GM03348 (cell line): ENCODE results near the gene NUP155.
"Not testable (repeated sequence)": the region's sequence is repeated elsewhere in the genome, so short reads cannot be mapped to it uniquely, and the experiment has no call there.

Experiments used
- DNase-seq: peaks from one replicate; pipeline ENCODE4 v3.0.0; 2012; ENCODE audit warnings: low spot score

Gene NUP155

GRCh38 chr5:37275511-37275910 lies 95.4 kb downstream of the NUP155 start:
- no peak for DNase-seq

- DNase-seq = peak; percentile 70
Measured at GRCh38 chr5:37272511-37272910, 98.4 kb downstream of the NUP155 start.

GRCh38 chr5:37268100-37268499 lies 102.8 kb downstream of the NUP155 start:
- DNase-seq = not testable (repeated sequence)

GRCh38 chr5:37255774-37256358 lies 115.0 kb downstream of the NUP155 start:
- DNase-seq = no peak

GRCh38 chr5:37254581-37254980 lies 116.3 kb downstream of the NUP155 start:
- DNase-seq = no peak

GRCh38 chr5:37251665-37252064 lies 119.2 kb downstream of the NUP155 start:
- no peak for DNase-seq

GRCh38 chr5:37249815-37250164 lies 121.1 kb downstream of the NUP155 start:
- DNase-seq = no peak

GRCh38 chr5:37248970-37249814 lies 121.7 kb downstream of the NUP155 start, which contains the start of gene CPLANE1:
CPLANE1 (minus strand) TSS chr5:37249376; CDS start chr5:37247698, 1,678 bp downstream.
- DNase-seq = peak; percentile 95

- DNase-seq = no peak
Measured at GRCh38 chr5:37248421-37248969, 122.4 kb downstream of the NUP155 start.

- DNase-seq = no peak
Measured at GRCh38 chr5:37247496-37247895, 123.4 kb downstream of the NUP155 start.

GRCh38 chr5:37247036-37247435 lies 123.9 kb downstream of the NUP155 start:
- DNase-seq = no peak
